Activated T-cell treated with anti-CD3 and anti-CD28 coated beads, Interleukin-2, amount 50 U/mL, for 48 hours (primary cell): ENCODE data around the gene RAB37.

ENCODE experiments used
- DNase-seq, 2 experiments: peaks; one replicate each; pipeline ENCODE4 v3.0.0-alpha.2; 2020

Gene RAB37, protein sequence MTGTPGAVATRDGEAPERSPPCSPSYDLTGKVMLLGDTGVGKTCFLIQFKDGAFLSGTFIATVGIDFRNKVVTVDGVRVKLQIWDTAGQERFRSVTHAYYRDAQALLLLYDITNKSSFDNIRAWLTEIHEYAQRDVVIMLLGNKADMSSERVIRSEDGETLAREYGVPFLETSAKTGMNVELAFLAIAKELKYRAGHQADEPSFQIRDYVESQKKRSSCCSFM

DNA sequence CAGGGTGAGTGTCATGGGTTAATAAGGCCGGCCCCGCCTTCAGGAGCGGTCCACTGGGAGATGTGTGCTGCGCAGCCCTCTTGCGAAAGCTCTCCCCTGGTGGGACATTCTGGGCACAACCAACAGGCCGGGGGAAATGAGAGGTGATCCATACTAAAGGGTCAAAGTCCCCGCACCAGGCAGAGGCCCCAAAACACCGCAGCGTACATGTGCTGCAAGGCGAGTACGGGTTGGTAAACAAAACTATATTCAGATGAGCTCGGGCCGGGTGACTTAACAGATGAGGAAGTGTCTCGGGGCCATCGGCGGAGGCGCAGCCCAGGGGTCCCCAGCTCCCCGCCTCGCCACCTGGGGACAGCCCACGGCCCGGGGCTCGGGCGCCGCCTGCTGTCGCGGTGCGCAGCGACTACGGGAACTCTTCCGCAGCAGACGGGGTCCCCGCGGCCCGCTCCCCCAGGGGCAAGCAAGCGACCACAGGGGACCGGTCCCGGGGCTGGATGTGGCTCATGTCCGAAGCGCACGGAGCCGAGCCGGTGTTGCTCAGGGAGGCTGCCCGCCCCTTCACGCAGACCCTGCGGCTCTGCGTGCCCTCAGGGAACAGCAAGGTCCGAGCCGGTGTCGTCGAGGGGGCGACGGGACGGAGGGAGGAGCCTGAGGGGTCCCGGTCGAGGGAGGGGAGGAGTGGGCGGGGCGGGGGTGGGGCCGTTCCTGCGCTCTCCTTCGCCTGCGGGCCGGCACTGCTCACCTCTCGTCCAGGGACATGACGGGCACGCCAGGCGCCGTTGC, at the start of gene RAB37:
RAB37 (plus strand) TSS at position 744 of the 786 bp plus-strand sequence; CDS start at position 761, 17 bp downstream.
- DNase-seq, result peak in 1 of 2 experiments; percentile 65

DNA sequence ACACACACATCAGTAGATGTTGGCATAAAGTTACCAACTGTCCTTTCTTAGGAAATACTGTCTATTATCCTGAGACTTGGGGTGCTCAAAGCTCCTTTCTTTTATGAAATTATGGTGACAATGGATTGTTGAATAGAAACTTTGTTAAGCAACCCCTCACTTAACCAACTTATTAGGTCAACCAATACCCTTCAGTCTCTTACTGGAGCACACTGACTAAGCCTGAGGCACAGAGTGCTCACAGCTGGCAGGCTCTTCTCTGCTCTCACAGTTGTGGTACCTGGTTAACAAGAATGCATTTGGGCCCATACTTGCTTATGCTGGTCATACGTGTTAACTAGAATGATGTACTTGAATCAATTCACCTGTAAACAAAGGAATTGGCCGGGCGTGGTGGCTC, 49.2 kb upstream of the RAB37 start:
- DNase-seq, result no peak

DNA sequence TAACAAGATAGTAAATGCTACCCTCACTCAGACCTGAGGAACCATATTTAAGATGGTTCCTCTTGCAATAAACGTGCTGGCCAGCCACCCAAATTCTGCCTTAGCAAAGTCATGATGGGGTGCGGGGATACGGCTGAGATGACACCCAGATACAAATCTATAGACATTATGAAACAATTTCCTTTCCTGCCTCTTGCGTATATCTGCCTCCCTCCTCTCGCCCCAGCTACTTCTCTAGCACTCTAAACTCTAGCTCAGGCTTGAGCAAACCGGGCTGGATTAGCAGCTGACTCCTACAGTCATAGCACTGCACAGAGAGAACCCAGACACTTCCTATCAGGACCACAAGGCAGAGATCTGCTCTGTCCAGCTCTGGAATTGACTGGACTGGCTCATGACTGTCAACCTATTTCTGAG, 46.6 kb upstream of the RAB37 start:
- DNase-seq, result no peak

DNA sequence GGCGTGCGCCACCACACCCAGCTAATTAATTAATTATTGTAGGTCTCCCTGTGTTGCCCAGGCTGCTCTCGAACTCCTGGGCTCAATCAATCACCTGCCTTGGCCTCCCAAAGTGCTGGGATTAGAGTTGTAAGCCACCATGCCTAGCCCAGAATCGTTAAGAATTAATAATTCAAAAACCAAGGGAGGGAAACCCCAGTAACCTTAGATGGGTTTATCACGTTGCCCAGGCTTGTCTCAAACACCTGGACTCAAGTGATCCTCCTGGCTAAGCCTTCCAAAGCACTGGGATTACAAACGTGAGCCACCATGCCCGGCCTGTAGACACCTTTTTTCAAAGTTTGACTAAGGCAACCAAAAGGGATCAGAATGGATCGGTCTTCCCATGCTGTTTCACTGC, 45.9 kb upstream of the RAB37 start:
- DNase-seq, result no peak

DNA sequence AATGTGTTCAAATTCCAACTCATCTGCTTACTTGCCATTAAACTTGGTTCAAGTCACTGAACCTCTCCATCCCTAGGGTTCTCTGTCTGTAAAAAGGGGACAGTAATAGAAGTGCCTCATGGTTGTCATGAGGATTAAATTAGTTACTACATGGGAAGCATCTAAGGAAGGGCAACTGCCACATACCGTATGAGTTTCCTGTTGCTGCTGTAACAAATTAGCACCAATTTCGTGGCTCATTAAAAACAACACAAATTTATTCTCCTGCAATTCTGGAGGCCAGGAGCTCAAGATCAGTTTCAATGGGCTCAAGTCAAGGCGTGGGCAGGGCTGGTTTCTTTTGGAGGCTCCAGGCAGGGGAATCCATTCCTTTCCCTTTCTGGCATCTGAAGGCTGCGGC, 43.0 kb upstream of the RAB37 start:
- DNase-seq, result no peak

DNA sequence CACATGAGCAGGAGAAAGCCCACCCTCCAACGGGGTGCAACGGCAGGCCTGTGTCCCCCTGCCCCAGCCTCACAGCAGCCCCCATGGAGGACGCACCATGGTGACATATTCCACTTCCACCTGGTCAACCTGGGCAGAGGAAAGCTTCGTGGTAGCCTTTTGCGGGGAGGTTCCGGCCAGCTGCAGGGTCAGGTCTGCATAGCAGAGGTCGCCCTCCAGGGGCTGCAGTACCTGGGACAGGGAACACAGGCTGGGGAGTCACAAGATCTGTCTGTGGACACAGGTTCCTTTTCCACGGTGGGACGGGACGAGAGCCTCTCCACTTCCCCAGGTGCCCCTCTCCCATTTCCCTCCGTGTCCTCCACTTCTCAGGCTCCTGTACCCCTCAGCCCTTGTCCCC, 41.4 kb upstream of the RAB37 start:
- no peak for DNase-seq

DNA sequence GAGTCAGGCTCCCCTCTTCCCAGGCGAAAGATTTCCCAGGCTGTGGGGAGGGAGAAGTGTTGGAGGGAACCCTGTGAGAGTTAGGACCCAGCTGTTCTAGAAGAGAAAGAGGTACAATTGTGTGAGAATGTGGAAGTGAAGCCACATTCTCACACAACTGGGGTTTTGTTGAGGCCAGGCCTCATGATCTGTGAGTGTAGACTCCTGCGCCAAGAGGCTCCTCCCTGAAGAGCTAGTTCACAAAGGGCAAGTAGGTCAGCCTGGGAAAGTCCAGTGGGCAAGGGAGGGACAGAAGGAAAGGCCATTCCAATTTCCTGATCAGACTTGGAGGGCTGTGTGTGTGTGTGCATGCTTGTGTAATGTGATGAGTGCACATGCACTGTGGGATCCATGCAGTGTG, 39.5 kb upstream of the RAB37 start:
- DNase-seq, result no peak

DNA sequence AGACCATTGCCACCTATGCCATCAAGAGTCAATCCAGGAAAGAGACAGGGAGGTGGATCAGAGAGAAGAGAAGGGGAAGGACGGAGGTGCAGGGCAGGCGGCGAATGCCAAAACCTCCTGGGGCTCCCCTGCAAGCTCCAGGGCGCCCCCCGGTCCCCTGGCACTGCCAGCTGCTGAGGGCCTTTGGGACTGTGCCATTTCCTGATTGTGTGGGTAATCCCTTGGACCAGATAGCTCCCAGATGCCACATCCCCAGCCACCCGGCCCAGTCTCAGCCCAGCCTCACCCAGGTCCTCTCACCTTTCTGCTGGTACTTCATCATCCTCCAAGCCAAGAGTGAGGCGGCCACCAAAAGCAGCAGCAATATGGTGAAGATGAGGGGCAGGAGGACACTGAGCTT, 39.0 kb upstream of the RAB37 start:
- DNase-seq, result no peak

DNA sequence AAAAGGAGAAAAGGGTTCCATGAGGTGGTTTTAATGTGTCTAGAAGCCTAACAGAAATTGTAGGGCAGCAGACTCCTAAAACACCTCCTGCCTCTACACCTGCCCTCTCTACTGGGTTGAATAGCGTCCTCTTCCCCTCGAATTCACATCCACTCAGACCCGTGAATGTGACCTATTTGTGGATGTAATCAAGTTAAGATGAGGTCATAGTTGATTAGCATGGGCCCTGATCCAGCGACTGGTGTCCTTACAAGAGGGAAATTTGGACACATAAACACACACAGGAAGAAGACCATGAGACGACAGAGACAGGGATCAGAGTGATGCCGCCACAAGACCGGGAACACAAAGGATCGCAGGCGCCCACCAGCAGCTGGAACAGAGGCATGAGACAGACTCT, 37.8 kb upstream of the RAB37 start:
- DNase-seq, result no peak

DNA sequence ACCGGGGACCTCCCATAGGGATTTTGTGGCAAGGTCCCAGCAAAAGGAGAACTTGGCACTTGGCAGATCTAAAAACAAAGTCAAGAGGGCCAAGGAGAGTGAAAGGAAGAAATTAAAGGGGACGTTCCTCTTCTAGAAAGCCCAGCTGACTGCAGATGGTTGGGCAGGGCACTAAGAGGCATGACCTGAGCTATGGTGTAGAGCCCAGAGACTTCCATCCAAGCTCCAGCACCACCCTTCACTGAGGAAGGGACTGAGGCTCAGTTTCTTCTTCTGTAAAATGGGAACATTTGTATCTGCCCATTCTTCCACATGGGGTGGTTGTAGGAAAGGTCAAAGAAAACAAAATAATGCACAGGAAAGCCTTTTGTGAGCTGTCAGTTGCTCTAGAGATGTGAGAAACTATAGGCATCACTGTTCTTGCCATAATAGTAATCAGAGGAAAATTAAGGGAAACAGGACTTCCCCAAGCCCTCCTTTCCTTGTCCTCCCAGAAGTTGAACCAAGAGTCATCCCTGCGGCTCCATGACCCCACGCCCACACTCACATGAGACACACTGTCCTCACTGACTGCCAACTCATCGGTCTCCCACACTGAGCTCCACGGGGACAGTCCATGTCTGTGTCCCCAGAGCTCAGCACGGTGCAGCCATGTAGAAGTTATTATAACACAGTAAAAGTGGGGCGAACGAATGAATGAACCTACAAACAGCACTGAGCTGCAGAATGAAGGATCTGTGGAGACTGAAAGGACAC, 34.8 kb upstream of the RAB37 start:
- DNase-seq, result no peak

DNA sequence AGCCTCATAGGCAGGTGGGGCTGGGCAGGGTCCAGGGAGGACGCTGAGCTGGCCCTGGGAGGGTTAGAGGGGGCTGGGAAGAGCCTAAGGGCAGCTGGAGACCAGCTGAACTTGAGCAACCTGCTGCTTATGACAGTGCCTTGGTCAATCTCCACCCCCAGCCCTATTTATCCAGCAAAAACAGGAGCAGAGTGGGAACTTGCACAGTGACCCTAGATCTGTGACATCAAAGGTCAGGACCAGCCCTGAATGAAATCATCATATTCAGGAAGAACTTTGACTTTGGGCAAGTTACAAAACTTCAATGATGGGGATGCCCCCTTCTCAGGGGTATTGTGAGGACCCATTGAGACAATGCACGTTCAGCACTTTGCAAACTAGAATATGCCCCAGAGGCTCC, 33.7 kb upstream of the RAB37 start:
- DNase-seq, result no peak

DNA sequence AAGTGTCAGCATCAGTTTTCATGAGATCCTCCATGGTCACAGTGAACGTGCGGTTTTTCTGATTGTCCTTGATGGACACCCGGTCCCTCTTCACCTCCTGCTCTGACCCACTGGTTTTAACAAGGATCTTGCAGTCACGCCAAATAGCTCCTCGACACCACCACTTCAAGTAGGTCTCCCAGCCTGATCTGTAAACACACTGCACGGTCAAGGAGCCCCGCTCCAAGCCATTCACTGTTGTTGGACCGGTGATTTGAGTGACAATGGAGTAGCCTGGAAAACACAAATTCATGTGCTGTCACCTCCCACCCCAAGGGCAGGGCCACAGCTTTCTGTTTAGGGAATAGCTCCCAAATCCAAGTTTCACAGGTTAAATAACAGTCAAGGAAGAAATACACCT, 32.5 kb upstream of the RAB37 start:
- DNase-seq, result no peak

DNA sequence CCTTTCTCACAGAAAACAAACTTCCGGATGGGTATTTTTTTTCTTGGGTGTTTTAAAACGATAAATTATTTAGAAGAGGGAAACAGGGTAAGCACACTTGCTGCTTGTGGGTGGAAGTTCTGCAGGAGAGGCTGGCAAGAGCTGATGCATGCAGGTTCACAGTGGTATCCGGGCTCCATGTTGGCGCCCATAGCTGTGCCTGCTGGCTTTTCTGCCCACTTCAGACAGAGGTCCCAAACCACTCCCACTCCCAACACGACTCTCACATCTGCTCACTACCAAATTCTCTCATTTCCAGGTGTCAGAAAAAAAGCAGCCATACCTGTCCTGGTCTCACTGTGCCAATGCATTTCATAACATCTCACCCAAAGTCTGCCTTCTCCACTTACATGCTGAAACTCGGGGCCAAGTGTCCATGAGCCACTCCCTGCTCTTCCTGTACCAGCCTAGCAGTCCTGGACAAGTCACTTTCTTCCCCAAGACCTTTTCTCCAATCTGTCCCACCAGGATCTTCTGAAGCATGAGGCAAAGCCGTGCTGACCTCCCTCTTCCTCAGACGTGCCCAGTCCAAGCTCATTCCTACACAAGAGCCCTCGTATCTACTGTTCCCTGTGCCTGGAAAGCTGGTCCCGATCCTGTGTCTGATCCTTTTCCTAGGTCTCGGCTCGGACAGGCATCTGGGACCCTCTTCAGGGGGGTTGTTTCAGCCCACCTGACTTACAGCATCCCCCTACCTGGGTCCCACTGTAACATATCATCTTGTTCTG, 25.8 kb upstream of the RAB37 start:
- DNase-seq, result no peak

DNA sequence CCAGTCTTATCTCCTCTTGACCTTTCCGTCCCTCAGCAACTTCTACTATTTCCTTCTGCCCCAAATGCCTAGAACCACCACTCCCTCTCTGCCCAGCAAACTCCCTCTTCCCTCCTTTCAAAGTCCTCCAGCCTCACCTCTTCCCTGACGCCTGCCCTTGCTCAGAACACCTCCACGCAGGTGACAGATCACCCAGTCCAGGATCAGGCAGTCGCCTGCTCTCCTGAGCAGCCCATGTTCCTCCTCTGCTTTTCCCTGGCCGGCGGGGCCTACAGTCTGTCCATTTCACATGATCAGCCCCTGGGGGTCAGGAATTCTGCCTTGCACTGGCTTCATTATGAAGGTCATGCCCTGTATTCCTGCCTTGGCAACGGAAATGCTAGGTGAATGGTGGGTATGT, 24.8 kb upstream of the RAB37 start:
- DNase-seq, result no peak

DNA sequence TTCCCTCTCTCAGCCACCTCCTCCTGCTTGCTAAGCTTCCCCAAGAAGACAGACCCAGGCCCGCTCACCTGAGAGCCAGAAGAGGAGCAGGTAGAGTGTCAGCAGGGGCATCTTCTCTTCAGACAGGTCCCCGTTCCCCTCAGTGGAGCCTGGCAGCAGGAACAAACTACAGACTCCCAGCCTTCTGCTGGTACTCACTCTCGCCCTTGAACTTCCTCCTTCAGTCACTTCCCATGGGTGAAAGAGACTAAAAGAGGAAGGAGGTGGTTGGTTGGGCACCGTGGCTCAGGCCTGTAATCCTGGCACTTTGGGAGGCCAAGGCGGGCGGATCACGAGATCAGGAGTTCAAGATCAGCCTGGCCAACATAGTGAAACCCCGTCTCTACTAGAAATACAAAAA, 24.3 kb upstream of the RAB37 start, which contains the start of gene CD300LF:
CD300LF (minus strand) TSS at position 168 of the 400 bp plus-strand sequence; CDS start at position 111, 57 bp downstream.
- no peak for DNase-seq

DNA sequence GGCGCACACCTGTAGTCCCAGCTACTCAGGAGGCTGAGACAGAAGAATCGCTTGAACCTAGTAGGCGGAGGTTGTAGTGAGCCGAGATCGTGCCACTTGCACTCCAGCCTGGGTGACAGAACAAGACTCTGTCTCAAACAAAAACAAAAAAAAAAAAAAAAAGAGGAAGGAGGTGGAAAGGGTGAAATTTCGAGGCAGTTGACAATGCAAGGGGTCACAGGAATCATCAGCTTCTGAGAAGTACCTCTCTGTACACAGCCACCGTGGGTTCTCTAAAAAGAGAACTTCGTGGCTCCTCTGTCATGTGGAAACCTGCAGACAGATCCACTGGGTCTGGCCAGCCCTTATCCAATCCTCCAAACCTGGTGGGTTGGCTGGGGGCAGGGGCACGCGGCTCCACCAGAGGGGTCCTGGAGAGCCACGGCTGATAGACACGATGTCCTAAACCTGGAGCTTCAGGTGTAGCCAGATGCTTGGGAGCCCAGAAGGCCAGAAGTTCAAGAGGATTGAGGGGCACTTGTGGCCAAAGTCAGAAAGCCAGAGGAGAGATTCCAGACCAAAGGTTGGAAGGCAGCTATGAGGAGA, 23.8 kb upstream of the RAB37 start:
- no peak for DNase-seq

DNA sequence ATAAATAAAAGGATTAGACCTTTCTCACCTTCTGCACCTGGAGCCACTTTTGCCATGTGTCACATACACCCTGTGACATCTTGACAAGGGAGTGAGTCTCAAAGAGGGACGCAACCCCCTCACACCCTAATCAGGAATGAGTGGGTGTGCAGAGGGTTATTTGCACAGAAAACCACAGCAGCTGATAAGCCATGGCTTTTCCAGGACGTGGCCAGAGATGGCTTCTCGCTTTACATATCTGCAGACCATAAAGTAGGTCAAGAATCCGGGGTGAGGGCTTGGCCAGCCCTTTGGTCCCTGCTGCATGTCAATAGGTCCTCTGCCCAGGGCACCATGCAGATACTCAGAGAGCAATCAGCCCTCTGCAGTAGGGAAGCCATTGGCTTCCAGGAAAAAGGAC, 21.9 kb upstream of the RAB37 start:
- DNase-seq, result no peak

DNA sequence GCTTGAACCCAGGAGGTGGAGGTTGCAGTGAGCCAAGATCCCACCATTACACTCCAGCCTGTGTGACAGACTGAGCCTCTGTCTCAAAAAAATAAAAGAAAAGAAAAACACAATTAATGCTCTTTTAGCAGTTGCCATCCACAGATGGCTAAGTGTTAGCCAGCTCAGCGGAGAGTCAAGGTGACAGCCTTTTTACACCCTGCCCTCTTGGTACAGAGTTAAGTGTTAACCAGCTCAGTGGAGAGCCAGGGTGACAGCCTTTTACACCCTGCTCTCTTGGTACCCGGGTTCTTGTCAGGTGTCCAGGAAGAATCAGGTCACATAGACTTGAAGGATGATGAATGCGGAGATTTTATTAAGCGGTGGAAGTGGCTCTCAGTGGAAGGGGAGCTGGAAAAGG, 16.6 kb upstream of the RAB37 start:
- DNase-seq, result no peak

DNA sequence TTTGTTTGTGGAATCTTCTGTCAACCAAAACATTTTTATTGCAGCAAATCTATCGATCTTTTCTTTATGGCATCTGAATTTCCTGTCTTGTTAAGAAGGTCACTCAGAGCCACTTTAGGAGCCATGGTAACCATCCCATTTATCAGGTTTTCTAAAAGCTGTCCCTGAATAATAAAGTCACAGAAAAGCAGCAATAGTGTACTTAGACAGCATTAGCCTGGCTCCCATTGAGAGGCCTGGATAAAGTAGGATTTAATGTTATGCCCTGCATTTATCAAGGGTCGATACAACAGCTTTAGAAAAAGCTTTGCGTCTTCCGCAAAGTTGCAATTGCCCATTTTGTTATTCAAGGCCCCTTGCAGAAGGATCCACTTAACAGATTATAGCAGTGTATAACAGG, 14.3 kb upstream of the RAB37 start:
- DNase-seq, result no peak

DNA sequence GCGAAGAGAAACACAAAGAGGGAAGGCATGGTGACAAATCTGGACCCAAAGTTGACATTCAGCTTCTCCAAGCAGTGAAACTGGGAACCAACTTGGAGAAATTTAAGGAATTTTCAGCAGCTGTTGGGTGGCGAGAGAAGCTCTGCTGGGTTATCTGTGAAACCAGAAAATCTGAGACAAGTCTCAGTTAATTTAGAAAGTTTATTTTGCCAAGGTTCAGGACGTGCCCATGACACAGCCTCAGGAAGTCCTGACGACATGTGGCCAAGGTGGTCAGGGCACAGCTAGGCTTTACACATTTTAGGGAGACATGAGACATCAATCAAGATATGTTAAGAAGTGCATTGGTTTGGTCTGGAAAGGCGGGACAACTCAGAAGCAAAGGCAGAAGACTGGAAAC, 13.2 kb upstream of the RAB37 start:
- no peak for DNase-seq

DNA sequence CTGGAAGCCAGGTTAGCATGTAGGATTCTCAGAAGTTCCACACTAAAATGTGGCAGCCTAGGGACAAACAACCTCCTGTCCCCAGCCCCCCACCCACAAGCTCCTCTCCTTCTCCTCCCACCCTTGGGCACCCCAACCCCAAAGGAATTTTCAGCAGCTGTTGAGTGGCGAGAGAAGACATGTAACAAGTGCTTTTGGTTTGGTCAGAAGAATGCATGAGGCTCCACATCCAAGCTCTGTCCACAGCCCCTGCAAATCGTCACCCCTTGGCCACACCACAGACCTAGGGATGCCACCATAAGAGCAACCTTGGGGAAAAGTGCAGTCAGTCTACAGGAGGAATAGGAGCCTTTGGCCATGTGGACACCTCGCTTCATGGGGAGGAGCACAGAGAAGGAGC, 11.9 kb upstream of the RAB37 start:
- no peak for DNase-seq

DNA sequence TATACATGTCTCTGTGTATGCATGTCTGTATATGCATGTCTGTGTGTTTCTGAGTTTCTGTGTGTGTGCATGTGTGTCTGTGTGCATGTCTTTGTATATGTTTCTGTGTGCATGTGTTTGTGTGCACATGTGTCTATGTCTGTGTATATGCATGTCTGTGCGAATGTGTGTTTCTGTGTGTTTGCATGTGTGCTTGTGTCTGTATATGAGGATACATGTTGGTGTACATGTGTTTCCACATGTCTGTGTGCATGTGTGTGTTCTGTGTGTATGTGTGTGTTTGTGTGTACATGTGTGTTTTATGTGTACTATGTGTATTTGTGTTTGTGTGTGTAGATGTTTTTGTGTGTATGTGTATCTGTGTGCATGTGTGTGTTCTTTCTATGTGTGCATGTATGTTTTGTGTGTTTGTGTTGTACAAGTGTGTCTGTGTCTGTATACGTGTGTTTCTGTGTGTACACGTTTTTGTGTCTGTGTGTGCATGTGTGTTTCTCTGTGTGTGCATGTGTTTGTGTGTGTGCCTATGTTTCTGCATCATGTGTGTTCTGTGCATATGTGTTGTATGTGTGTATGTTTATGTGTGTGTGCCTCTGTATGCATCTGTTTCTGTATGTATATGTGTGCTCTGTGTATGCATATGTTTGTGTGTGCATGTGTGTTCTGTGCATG, 8.9 kb upstream of the RAB37 start:
- no peak for DNase-seq
